Endometrial microvascular endothelial cells (primary cell): ENCODE results near the gene MPP3. TPM values are rescaled to one million over a fixed set of nuclear protein-coding genes. Genes with fewer than 3 reads are reported as not detected.
"Not testable (repeated sequence)": the region's sequence is repeated elsewhere in the genome, so short reads cannot be mapped to it uniquely, and the experiment has no call there.

Source experiments
- in situ Hi-C: cut with HindIII; loops from 2 replicates; pipeline ENCODE4 v1.10.0; 2017; ENCODE audit warnings: low sequenced_read_pairs, low pct_unique_long_range_greater_than_20kb; ENCODE audit errors: inconsistent ontology term
- total RNA-seq: library from RNA; depleted of rRNA; stranded (reverse); fragments of >200 nt; gene quantifications from one replicate; pipeline ENCODE4 v1.2.3, GENCODE V29; 2015; ENCODE audit errors: inconsistent ontology term

MPP3 gene, protein sequence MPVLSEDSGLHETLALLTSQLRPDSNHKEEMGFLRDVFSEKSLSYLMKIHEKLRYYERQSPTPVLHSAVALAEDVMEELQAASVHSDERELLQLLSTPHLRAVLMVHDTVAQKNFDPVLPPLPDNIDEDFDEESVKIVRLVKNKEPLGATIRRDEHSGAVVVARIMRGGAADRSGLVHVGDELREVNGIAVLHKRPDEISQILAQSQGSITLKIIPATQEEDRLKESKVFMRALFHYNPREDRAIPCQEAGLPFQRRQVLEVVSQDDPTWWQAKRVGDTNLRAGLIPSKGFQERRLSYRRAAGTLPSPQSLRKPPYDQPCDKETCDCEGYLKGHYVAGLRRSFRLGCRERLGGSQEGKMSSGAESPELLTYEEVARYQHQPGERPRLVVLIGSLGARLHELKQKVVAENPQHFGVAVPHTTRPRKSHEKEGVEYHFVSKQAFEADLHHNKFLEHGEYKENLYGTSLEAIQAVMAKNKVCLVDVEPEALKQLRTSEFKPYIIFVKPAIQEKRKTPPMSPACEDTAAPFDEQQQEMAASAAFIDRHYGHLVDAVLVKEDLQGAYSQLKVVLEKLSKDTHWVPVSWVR
- total RNA-seq = 4.5 TPM

- in situ Hi-C loops = no loop called here
These were observed at the start of gene MPP3 for GRCh38 chr17:43832976-43833829. MPP3 (minus strand) TSS chr17:43833146; CDS start chr17:43831906, 1,240 bp downstream.

DNA sequence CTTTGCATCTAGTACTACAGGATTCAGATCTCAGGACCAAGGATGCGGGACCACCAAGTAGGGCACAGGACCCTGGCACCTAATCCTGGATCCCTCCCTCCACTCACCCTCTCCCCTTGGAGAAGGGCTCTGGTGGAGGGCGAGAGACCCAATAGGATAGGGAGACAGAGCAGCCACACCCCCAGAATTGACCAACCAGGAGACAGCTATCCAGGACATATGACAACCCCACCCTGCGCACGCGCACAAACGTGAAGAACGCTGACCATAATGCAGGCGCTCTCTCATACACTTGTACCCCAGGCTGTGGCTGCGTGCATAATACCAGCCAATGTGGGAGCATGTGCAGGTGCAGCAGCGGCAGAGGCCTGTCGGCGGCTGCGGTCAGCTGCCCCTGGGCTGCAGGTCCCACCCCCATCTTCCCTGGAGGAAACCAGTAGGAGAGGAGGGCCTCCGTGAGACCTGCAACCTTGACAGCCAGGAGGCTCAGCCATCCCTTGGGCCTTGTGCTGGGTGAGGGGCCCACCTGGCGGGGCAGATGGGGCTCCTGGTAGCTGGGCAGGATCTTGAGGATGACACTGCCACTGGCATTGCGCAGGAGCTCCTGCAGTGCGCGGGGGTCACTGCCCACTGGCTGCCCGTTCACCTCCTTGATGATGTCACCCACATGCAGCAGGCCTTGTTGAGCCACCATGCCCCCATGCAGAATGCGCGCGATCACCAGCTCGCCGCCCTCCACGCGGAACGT is 49.0 kb upstream of the MPP3 start:
- in situ Hi-C loops = no loop called here

GRCh38 chr17:43881181-43881580 is 48.2 kb upstream of the MPP3 start:
- in situ Hi-C loops = no loop called here

DNA sequence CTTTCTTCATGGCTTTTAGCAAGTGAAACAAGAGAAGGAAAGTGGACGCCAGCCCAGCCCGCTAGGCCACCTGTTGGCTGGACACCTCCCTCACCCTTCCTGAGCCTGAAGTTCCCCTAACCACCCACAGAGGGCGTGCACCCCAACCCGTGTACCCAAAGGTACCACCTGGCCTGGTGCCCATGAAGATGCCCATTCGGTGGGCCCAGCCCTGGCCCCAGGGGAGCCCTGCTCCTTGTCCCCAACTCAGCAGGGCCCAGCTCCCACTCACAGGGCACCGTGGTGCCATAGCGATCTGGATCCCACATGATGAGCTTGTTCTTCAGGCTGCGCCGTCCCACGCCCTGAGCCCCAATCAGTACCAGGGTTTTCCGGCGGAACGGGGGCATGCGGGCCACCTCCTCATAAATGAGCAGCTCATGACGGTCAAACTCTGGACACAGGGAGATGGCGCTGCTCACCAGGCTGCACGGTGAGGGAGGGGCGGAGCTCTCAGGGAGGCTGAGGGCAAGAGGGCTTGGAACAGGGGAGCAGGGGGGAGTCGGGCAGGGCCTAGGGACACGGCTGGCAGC is 47.6 kb upstream of the MPP3 start:
- in situ Hi-C loops = no loop called here

DNA sequence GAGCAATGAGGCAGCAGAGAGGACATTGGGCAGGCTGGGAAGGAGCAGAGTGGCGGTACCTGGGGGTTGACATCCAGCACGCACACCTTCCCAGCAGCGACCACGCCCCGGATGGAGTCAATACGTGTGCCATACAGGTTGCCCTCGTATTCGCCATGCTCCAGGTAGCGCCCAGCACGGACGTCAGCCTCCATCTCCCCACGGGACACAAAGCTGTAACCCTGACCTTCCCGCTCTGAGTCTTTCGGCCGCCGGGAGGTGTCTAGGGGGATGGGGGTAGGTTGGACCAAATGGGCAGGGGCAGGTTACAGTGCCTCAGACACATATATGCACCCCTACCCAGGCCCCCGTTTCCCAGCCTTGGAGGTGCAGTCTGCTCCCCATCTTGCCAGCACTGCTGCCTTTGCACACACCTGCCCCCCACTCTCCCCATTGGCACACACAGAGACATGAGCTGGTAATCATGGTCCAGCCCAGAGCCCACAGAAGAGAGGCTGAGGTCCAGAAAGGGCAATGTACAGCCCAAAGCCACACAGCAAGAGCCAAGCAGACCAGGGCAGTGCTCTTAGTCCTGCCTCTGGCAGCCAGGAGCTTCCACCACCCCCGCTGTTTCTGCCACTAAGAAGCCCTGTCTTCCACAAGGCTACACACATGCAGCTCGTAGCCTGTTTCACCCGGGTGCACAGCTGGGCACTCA is 46.9 kb upstream of the MPP3 start:
- in situ Hi-C loops = no loop called here

GRCh38 chr17:43878260-43879175 is 45.6 kb upstream of the MPP3 start:
- in situ Hi-C loops = no loop called here

DNA sequence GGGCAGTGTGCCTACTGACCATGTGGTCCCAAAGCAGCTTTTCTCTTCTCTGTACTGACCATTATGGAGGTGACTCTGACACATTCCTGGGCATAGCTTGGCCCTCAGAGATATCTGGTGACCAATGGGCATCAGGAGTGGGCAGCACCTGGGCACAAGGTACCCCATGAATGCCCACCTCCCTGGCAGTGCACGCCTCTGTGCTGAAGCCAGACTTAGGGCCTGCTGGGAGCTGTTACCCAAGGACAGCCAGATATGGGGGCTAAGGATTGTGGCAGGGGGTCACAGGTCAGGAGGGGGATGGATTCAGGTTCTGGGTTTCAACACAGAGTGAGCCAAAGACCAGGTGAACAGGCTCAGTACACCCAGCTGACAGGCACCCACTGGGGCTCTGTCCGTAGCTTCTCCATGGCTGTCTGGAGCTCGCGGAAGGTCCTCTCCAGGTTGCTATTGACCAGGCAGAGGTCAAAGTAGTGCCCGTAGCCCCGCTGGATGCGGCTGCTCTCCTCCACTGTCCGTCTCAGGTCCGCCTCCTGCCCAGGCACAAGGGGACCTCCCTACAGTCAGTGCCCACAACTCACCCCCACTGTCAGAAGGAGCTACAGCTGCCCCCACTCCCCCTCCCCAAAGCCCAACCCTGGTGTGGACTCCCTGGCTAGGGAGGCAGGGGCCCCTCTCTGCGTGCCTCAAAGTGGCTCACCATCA is 44.7 kb upstream of the MPP3 start:
- in situ Hi-C loops = no loop called here

- in situ Hi-C loops = no loop called here
These were observed 44.1 kb upstream of the MPP3 start for GRCh38 chr17:43877031-43877430.

DNA sequence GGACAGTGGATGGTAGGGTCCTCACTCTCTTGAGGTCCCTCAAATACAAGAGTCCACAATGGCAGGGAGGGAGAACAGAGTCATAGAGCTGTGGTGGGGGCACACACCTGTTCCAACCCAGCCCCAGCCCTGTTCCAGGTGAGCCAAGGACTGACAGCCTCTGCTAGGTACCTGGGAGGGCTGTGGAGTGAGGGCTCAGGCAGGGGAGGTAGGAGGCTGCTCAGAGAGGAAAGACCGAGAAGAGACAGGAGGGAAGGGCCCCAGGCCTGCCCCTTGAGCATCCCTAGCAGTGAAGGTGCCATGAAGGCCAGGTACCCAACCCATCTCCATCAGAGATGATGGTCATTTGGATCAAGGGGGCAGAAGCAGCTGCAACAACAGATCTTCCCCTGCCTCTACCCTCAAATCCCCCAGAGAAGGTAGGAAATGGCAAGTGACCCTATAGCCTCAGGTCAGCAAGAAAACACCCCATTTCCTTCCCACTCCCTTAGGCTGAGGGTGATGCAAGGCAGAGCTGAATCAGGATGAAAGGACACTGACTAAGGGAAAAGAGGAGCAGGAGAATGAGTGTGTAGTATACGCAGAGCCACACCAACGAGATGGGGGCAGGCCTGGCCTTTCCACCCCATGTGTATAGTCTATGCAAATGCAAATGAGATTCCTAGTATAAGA is 42.7 kb upstream of the MPP3 start:
- in situ Hi-C loops = no loop called here

DNA sequence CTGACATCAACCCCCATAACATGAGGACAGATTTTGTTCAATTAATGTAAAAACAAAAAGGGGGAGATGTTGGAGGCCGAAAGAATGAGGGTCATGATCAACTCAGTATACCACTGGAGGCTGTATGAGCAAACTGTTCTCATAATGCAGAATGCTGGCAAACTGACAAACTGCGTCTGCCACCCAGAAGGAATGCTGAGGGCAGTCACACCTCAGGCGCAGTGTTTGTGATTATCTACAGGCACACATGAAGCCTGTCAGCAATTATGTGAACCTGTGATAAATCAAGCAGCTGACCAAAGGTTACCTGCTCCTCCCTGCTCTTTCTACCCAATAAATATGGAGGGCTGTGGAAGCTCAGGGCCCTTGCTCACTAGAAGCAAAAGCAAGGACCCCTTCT is 41.3 kb upstream of the MPP3 start:
- in situ Hi-C loops = no loop called here

DNA sequence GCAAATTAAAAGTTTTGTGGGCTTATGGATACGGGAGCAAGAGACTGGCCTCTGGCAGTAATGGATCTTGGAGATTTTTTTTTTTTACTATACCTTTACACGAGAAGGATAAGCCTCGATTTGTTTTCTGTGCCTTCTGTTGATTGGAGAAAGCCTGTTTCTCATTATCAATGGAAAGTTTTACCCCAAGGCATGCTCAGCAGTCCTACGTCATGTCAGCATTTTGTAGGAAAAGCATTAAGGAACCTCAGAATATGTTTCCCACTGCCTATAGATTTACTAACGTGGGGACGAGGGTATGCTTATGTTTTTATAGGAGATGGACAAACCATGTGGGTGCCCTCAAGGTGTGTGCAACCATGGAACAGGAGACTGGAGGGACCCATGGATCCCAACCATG is 40.9 kb upstream of the MPP3 start:
- in situ Hi-C loops = no loop called here

DNA sequence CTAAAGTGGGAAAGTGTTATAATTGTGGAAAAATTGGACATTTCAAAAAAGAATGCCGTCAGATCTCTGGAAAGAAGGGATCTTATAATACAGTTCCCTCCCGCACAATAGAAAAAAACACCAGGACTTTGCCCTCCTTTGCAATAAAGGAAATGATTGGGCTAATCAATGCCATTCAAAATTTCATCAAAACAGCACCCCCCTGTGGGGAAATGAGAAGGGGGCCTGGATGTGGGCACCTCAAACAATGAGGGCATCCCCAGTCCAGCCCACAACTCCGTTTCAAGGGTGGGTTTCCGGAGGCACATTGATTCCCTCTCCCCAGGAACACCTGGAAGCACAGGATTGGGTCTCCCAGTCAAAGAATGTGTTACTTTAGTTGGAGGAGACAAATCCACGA is 40.1 kb upstream of the MPP3 start:
- in situ Hi-C loops = no loop called here

GRCh38 chr17:43871946-43872690 is 39.2 kb upstream of the MPP3 start:
- in situ Hi-C loops = no loop called here

DNA sequence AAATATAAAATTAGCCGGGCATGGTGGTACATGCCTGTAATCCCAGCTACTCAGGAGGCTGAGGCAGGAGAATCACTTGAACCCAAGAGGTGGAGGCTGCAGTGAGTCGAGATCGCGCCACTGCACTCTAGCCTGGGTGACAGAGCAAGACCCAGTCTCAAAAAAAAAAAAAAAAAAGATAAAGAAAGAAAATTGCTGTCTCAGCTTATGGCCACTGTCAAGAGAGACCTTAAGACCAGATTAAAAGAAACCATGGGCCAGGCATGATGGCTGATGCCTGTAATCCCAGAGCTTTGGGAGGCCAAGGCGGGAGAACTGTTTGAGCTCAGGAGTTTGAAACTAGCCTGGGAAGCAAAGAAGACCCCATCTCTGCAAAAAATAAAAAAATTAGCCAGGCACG is 36.1 kb upstream of the MPP3 start:
- in situ Hi-C loops = not testable (repeated sequence)

DNA sequence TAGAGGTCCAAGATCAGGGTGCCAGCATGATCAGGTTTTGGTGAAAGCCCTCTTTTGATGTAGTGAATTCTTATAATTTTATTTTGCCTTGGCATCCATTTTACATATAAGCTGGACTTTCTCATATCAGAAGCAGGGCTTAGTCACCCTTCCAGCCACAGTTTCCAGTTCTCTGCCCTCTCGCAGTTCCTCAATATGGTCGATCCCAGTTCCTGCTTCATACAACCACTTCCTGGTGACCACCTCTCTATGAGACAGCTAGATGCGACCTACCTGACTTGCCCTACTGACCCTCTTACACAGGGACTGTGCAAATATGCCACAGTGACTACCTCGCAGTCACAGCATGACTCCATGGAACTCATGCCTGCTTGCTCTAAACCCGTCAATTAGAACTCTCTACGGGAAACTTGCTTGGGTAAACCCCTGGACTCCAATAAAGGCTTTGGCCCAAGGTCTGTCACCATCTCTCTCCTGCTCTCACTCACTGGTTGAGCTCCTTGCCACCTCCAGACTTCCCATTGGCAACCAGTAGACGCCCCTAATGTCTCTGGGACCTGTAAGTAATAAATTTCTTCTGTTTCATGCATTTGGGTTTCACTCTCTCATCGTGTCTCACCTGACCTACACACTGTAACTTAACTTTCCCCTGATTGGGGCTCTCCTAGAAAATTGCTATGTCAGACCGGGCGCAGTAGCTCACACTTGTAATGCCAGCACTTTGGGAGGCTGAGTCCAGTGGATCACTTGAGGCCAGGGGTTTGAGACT is 35.5 kb upstream of the MPP3 start:
- in situ Hi-C loops = no loop called here
